GM23248 (cell line): ENCODE measurements around the gene FITM1. TPM values are rescaled to one million over a fixed set of nuclear protein-coding genes. Genes with fewer than 3 reads are reported as not detected.

Source experiments
- DNase-seq: peaks from one replicate; pipeline ENCODE4 v3.0.0-alpha.2; 2015
- H2AFZ ChIP-seq: fragments of 200-600 bp; sonication (generic); 2 replicates; pipeline ENCODE4 v1.6.1; 2016; ENCODE audit warnings: antibody characterized with exemption
- H3F3A ChIP-seq: fragments of 200-600 bp; sonication (generic); 2 replicates; pipeline ENCODE4 v1.6.1; 2016; ENCODE audit warnings: mild to moderate bottlenecking, antibody characterized with exemption, mixed run types; ENCODE audit not compliant: insufficient read depth
- H3K27ac ChIP-seq: fragments of 200-600 bp; sonication (generic); 2 replicates; pipeline ENCODE4 v1.5.1; 2016; ENCODE audit warnings: mild to moderate bottlenecking
- H3K27me3 ChIP-seq: fragments of 200-600 bp; sonication (generic); replicated peaks from 2 replicates; pipeline ENCODE4 v1.6.1; 2016; ENCODE audit warnings: mild to moderate bottlenecking; ENCODE audit not compliant: insufficient read depth
- H3K36me3 ChIP-seq: fragments of 200-600 bp; sonication (generic); 2 replicates; pipeline ENCODE4 v1.6.1; 2016; ENCODE audit warnings: low read depth, mild to moderate bottlenecking
- H3K4me1 ChIP-seq: fragments of 200-600 bp; sonication (generic); 2 replicates; pipeline ENCODE4 v1.6.1; 2016; ENCODE audit warnings: mild to moderate bottlenecking; ENCODE audit not compliant: insufficient read depth
- H3K4me2 ChIP-seq: fragments of 200-600 bp; sonication (generic); one replicate; pipeline ENCODE4 v1.6.1; 2016; ENCODE audit warnings: mild to moderate bottlenecking; ENCODE audit not compliant: unreplicated experiment
- H3K4me3 ChIP-seq: fragments of 200-600 bp; sonication (generic); 2 replicates; pipeline ENCODE4 v1.5.1; 2016; ENCODE audit warnings: mild to moderate bottlenecking
- H3K79me2 ChIP-seq: fragments of 200-600 bp; sonication (generic); 2 replicates; pipeline ENCODE4 v1.6.1; 2016; ENCODE audit warnings: mild to moderate bottlenecking; ENCODE audit not compliant: insufficient read depth
- H3K9ac ChIP-seq: fragments of 200-600 bp; sonication (generic); 2 replicates; pipeline ENCODE4 v1.6.1; 2016; ENCODE audit warnings: mild to moderate bottlenecking
- H3K9me2 ChIP-seq: fragments of 200-600 bp; sonication (generic); 2 replicates; pipeline ENCODE4 v1.6.1; 2016; ENCODE audit warnings: mixed run types, mild to moderate bottlenecking, moderate library complexity; ENCODE audit not compliant: insufficient read depth
- H3K9me3 ChIP-seq: fragments of 200-600 bp; sonication (generic); one replicate; pipeline ENCODE4 v1.6.1; 2017; ENCODE audit warnings: low read depth
- H4K20me1 ChIP-seq: fragments of 200-600 bp; sonication (generic); 2 replicates; pipeline ENCODE4 v1.6.0; 2016; ENCODE audit not compliant: insufficient read depth
- EZH2 ChIP-seq: fragments of 200-600 bp; sonication (generic); IDR thresholded peaks from 2 replicates; pipeline ENCODE4 v1.6.1; 2018; ENCODE audit warnings: antibody characterized with exemption, mild to moderate bottlenecking; ENCODE audit not compliant: insufficient read depth, poor library complexity, severe bottlenecking
- EZH2phosphoT487 ChIP-seq: fragments of 200-600 bp; sonication (generic); IDR thresholded peaks from 2 replicates; pipeline ENCODE4 v1.6.1; 2018; ENCODE audit warnings: antibody characterized with exemption, moderate library complexity, mild to moderate bottlenecking, low read depth; ENCODE audit not compliant: insufficient read depth
- WGBS, 2 experiments: methylation state at CpG; one replicate each; pipeline ENCODE4 v1.1.6; 2015 to 2017; ENCODE audit warnings: low lambda C conversion rate in 2 of 2, low coverage in 1 of 2; ENCODE audit errors: missing lambda C conversion rate in 2 of 2; 5-methylcytosine and 5-hydroxymethylcytosine counted together
- in situ Hi-C: fragments of 300-500 bp; cut with MboI; formaldehyde crosslinking; loops from 2 replicates; pipeline ENCODE4 v1.15.0; 2020
- polyA plus RNA-seq: library from polyadenylated mRNA; unstranded; fragments of >200 nt; fragmentation: Nextera tagmentation; extraction: Ambion mirVana; gene quantifications from 2 replicates; pipeline ENCODE4 v1.2.1, GENCODE V29; 2016
- total RNA-seq: library from RNA; depleted of rRNA; stranded (reverse); fragments of >200 nt; shearing (Covaris generic); gene quantifications from 2 replicates; pipeline ENCODE4 v1.2.3, GENCODE V29; 2014

Gene FITM1
- total and polyA plus RNA-seq, 2 experiments from 2014 or later: not detected

DNA sequence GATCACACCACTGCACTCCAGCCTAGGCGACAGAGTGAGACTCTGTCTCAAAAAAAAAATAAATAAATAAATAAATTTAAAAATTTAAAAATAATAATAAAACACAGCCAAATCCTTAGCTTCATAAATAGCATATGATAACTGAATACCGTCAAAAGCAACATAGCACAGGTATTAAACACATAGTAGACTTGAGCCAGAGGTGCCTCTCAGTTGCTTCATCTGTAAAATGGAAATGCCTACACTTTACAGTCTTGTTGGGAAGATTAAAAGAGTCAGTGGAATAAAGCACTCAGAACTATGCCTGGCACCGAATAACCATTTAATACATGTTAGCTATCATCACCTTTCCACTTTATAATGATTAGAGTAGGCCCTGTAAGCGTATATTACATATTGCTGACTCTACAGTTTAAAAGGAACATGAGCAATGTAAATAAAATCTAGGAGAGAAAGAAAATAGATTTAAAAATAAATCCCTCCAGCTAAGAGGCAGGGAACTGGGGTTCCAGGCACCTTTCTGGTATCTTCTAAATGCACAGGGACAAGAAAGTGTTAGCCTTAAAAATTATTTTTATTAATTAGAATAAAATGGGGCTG lies 23.7 kb upstream of the FITM1 start:
- H3K27me3 ChIP-seq: no peaks in the 10 kb centered on the region
- peaks cover 30% of the 10 kb centered on the region for H3F3A ChIP-seq
- no peak overlapping the region for H2AFZ ChIP-seq
- H4K20me1 ChIP-seq: no peaks in the 10 kb centered on the region
- in situ Hi-C loops: no loop called here
- 80 to 87% methylated on average over 4 of the region's 4 CpGs for WGBS, 2 experiments
- TF ChIP-seq EZH2 (no peak), EZH2phosphoT487 (no peak)
- DNase-seq: no peak
- no peaks in the 10 kb centered on the region for H3K9me3 ChIP-seq
- H3K4me3 ChIP-seq: no peak overlapping the region
- no peaks in the 10 kb centered on the region for H3K9me2 ChIP-seq
- H3K4me1 ChIP-seq: 0 out of 2 replicates have a peak, but pooled peaks cover 5% of the 10 kb centered on the region
- H3K79me2 ChIP-seq: no peaks in the 10 kb centered on the region
- H3K9ac ChIP-seq: no peak overlapping the region
- H3K27ac ChIP-seq: no peak overlapping the region
- peaks cover 24% of the 10 kb centered on the region; the same call in 1 of the 2 replicates for H3K36me3 ChIP-seq
- H3K4me2 ChIP-seq: no peak overlapping the region

GRCh38 chr14:24108336-24108874 lies 22.1 kb upstream of the FITM1 start:
- H3K4me1 ChIP-seq: 0 out of 2 replicates have a peak, but pooled peaks cover 5% of the 10 kb centered on the region
- in situ Hi-C loops: no loop called here
- H3K9me2 ChIP-seq: no peaks in the 10 kb centered on the region
- TF ChIP-seq EZH2phosphoT487 (no peak), EZH2 (no peak)
- peaks cover 28% of the 10 kb centered on the region for H3F3A ChIP-seq
- H2AFZ ChIP-seq: peak overlapping the region; percentile 54
- no peak overlapping the region for H3K27ac ChIP-seq
- no peaks in the 10 kb centered on the region for H3K79me2 ChIP-seq
- H3K9ac ChIP-seq: no peak overlapping the region
- DNase-seq: no peak
- H3K4me2 ChIP-seq: no peak overlapping the region
- no peaks in the 10 kb centered on the region for H3K9me3 ChIP-seq
- H3K27me3 ChIP-seq: no peaks in the 10 kb centered on the region
- peaks cover 9% of the 10 kb centered on the region; the same call in 1 of the 2 replicates for H3K36me3 ChIP-seq
- 56 to 60% methylated on average over 5 of the region's 5 CpGs for WGBS, 2 experiments
- no peaks in the 10 kb centered on the region for H4K20me1 ChIP-seq
- H3K4me3 ChIP-seq: no peak overlapping the region

DNA sequence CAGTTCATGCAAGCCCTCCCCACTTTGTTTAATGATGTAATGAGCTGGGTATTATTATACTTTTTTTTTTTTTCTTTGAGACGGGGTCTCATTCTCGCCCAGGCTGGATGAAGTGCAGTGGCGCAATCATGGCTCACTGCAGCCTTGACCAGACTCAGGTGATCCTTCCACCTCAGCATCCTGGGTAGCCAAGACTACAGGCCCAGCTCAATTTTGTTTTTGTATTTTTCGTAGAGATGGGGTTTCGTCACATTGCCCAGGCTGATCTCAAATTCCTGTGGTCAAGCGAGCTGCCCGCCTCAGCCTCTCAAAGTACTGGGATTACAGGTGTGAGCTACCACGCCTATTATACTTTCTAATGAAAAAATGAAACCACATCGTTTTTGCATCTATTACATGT lies 20.4 kb upstream of the FITM1 start:
- no peaks in the 10 kb centered on the region for H4K20me1 ChIP-seq
- no peak for DNase-seq

DNA sequence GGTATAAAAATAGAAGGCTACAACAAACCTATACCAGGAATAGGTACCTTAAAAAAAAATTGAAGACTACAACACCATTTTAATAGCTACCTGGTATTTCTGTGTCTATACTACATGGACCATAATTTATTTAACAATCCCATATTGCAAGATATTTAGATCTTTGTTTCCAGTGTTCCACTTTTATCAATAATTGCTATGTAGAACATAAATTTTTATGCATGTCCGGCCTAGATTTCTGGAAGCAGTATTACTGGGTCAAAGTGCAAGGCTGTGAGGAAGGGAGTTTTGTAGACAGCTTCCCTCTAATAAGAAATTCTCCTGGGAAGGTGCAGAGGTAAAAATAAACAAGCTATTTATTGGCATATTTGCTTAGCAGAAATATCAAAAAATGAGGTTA lies 19.9 kb upstream of the FITM1 start:
- H3K27ac ChIP-seq: no peak overlapping the region
- no peak overlapping the region for H3K4me2 ChIP-seq
- TF ChIP-seq EZH2phosphoT487 (no peak), EZH2 (no peak)
- H4K20me1 ChIP-seq: no peaks in the 10 kb centered on the region
- no peak overlapping the region for H3K4me3 ChIP-seq
- in situ Hi-C loops: no loop called here
- no peaks in the 10 kb centered on the region for H3K9me2 ChIP-seq
- no peaks in the 10 kb centered on the region for H3K9me3 ChIP-seq
- WGBS, 2 experiments: 96 to 100% methylated on average over 1 of the region's 1 CpG
- H3K4me1 ChIP-seq: peaks cover 7% of the 10 kb centered on the region; the same call in 1 of the 2 replicates
- peaks cover 21% of the 10 kb centered on the region for H3F3A ChIP-seq
- DNase-seq: no peak
- peaks cover 4% of the 10 kb centered on the region; the same call in 1 of the 2 replicates for H3K79me2 ChIP-seq
- no peak overlapping the region for H3K9ac ChIP-seq
- H3K36me3 ChIP-seq: no peaks in the 10 kb centered on the region
- H3K27me3 ChIP-seq: no peaks in the 10 kb centered on the region
- H2AFZ ChIP-seq: no peak overlapping the region

More for the DNA sequence above, 20.4 kb upstream of the FITM1 start:
- H3K4me1 ChIP-seq: 0 out of 2 replicates have a peak, but pooled peaks cover 5% of the 10 kb centered on the region
- H3K36me3 ChIP-seq: no peaks in the 10 kb centered on the region
- H3K27ac ChIP-seq: no peak overlapping the region
- no peak overlapping the region for H3K9ac ChIP-seq
- no peak overlapping the region for H2AFZ ChIP-seq
- peaks cover 21% of the 10 kb centered on the region for H3F3A ChIP-seq
- H3K27me3 ChIP-seq: no peaks in the 10 kb centered on the region
- no peak overlapping the region for H3K4me3 ChIP-seq
- in situ Hi-C loops: no loop called here
- WGBS, 2 experiments: 87% methylated on average over 9 of the region's 9 CpGs
- TF ChIP-seq EZH2: no peak
- no peak for TF ChIP-seq EZH2phosphoT487
- H3K9me3 ChIP-seq: no peaks in the 10 kb centered on the region
- H3K4me2 ChIP-seq: no peak overlapping the region
- H3K79me2 ChIP-seq: no peaks in the 10 kb centered on the region
- H3K9me2 ChIP-seq: no peaks in the 10 kb centered on the region
